ENCODE data around the gene CPD. TPM values are rescaled to one million over a fixed set of nuclear protein-coding genes. Genes with fewer than 3 reads are reported as not detected.

CPD gene
- total RNA-seq, 2 experiments from 2014 or later = 19.9 to 20.6 TPM

- Mint-ChIP-seq H3K36me3 (ENCODE audit: low read depth) (no peaks in the 10 kb centered on the region), H3K4me1 (peaks cover 55% of the 10 kb centered on the region), H3K4me3 (peak overlapping the region; percentile 75), H3K27me3 (peaks cover 2% of the 10 kb centered on the region), H3K9me3 (no peaks in the 10 kb centered on the region), H3K27ac (peak overlapping the region; percentile 80)
- ChIA-PET POLR2A (no interaction called here), CTCF (interaction anchor here (0.6 to 3.2 kb wide), 4 partner anchors 8 to 19 kb away, joined by 3 to 9 read pairs (median 4); no protein-coding TSS in a partner anchor)
- DNase-seq = peak; percentile 32
Observed at GRCh38 chr17:30379303-30379902, 676 bp downstream of the CPD start.

DNA sequence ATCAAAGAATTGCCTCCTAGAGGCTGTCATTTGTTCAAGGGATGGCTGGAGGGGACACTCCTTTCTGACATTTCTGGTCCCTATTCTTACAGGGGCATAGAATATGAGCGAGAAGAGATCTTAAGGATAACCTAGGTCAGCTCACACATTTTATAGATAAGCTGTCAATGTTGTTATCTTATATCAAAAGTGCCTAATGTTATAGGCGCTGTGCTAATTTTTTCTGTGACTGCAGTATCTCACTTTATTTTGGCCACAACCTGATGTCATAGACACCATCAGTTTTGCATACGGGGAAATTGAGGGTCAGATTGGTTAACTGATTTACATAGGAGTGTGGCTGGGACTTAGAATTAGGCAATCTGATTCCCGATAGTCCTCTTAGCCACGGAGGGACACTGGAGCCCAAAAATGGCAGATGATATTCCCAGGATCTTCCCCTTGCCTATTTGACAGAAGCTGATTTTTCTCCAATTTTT, 1.2 kb downstream of the CPD start:
- POLR2A ChIA-PET = no interaction called here
- H3K4me3 Mint-ChIP-seq = peak overlapping the region; percentile 75
- H3K27me3 Mint-ChIP-seq = no peaks in the 10 kb centered on the region
- no peaks in the 10 kb centered on the region for H3K9me3 Mint-ChIP-seq
- H3K36me3 Mint-ChIP-seq (ENCODE audit: low read depth) = no peaks in the 10 kb centered on the region
- H3K4me1 Mint-ChIP-seq = peaks cover 55% of the 10 kb centered on the region
- DNase-seq = no peak
- peak overlapping the region; percentile 80 for H3K27ac Mint-ChIP-seq
- CTCF ChIA-PET = interaction anchor here (1.3 to 3.2 kb wide), 7 partner anchors 8 to 44 kb away, joined by 3 to 9 read pairs (median 4); no protein-coding TSS in a partner anchor

GRCh38 chr17:30380643-30381339, 2.1 kb downstream of the CPD start:
- Mint-ChIP-seq H3K9me3 (no peaks in the 10 kb centered on the region), H3K27ac (no peak overlapping the region), H3K4me3 (peak overlapping the region; percentile 75), H3K27me3 (no peaks in the 10 kb centered on the region), H3K4me1 (peaks cover 55% of the 10 kb centered on the region), H3K36me3 (ENCODE audit: low read depth) (peaks cover 1% of the 10 kb centered on the region)
- CTCF ChIA-PET = interaction anchor here (0.8 to 1.6 kb wide), 8 partner anchors 9 to 256 kb away, joined by 3 to 4 read pairs (median 3); no protein-coding TSS in a partner anchor
- POLR2A ChIA-PET = interaction anchor here (0.6 kb wide), 1 partner anchor 21 kb away, joined by 3 read pairs; no protein-coding TSS in a partner anchor
- DNase-seq = no peak

DNA sequence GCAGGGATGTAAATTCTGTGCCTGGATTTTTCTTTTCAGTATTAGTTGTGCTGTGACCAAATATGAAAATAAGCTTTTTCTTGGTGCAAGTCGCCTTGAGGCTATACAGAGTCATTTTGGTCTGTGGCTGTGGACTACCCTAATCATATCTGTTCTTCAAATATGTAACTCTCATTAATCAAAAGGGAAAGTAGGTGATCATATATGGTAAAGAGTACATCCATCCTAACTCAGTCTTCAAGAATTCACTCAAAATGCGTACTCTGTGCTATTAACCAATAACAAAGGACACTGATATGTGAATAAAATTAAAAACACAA, 2.6 kb downstream of the CPD start:
- ChIA-PET CTCF (interaction anchor here (0.8 to 1.6 kb wide), 7 partner anchors 10 to 256 kb away, joined by 3 to 4 read pairs (median 3); no protein-coding TSS in a partner anchor), POLR2A (no interaction called here)
- DNase-seq = no peak
- Mint-ChIP-seq H3K9me3 (no peaks in the 10 kb centered on the region), H3K27me3 (no peaks in the 10 kb centered on the region), H3K36me3 (ENCODE audit: low read depth) (peaks cover 2% of the 10 kb centered on the region), H3K4me1 (peaks cover 55% of the 10 kb centered on the region), H3K4me3 (no peak overlapping the region), H3K27ac (no peak overlapping the region)

DNA sequence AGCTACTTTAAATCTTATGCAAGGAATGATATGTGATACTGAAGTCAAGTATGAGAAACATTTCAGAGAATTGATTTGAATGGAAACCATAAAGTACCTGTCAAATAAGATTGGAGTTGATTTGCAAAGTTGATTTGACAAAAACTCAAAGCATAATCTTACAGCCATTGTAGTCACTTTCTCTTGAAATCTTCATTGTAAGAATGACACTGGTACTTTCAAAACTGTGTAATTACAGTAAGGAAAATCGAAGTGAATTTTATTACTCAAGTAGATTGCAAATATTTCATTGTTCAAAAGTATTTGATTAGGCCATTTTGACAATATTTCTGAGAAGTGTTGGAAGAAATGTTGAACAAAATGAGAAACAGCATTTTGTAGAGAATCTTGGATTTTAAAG, 3.6 kb downstream of the CPD start:
- Mint-ChIP-seq H3K9me3 (no peaks in the 10 kb centered on the region), H3K27me3 (no peaks in the 10 kb centered on the region), H3K4me1 (peaks cover 46% of the 10 kb centered on the region), H3K4me3 (no peak overlapping the region), H3K27ac (no peak overlapping the region), H3K36me3 (ENCODE audit: low read depth) (peaks cover 8% of the 10 kb centered on the region)
- POLR2A ChIA-PET = no interaction called here
- DNase-seq = no peak
- CTCF ChIA-PET = no interaction called here

DNA sequence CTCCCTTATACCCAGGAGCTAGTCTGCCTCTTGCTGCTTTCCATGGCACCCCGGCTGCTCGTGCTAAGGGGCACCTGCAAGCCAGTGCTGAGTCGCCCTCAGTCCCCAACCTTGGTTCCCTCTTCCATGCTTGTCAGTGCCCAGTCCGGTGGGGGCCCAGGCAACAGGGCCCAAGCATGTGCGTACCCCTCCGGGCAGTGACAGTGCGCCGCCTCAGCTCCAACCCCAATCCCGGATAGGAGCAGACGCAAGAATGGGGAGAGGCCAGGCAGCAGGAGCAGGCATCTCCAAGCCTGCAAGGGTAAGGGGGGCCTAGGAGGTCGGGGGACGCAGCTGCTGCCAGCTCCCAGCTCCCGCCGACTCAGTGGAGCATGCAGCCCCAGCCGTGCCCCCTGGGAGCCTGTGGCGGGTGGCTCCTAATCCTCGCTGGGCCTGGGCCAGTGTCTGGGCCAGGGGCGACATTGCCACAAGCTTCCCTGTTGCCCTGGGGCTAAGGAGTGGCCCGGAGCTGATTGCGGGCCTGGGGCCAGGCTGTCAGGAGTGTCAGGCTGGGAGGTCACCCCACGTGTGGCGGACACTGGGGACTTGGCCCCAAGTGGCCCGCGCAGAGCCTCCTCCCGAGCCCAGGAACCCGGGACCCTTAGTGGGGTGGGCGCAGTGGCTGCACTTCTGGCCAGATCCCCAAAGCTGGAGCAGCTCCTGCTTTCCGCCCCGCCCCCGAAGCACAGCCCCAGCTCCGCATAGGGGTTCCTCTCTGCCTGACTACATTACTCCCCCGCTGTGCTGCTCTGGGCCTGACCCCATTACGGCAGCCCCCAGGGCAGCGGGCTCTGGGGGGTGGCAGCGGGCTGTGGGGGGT, 9.8 kb downstream of the CPD start:
- Mint-ChIP-seq H3K9me3 (no peaks in the 10 kb centered on the region), H3K4me3 (no peak overlapping the region), H3K27ac (no peak overlapping the region), H3K27me3 (no peaks in the 10 kb centered on the region), H3K4me1 (peaks cover 1% of the 10 kb centered on the region), H3K36me3 (ENCODE audit: low read depth) (peaks cover 20% of the 10 kb centered on the region)
- CTCF ChIA-PET = interaction anchor here (0.6 to 2.2 kb wide), 5 partner anchors 10 to 855 kb away, joined by 3 to 9 read pairs (median 3); partner anchors contain the start of gene CPD
- POLR2A ChIA-PET = no interaction called here
- DNase-seq = no peak

DNA sequence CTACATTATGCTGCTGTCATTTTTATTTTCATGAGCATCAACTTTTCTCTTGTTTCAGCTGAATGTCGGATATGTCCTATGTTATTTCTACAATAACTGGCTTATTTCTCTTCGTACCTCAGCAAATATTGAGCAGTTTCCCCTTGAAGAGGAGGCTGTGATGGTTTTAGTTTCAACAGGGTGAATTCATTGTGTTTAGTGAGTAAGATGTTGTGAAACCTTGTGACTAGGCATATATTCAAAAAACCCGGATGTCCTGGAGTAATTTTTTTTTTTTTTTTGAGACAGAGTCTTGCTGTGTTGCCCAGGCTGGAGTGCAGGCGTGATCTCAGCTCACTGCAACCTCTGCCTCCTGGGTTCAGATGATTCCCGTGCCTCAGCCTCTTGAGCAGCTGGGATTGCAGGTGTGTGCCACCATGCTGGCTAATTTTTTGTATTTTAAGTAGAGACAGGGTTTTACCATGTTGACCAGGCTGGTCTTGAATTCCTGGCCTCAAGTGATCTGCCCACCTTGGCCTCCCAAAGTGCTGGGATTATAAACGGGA, 11.1 kb downstream of the CPD start:
- ChIA-PET POLR2A (no interaction called here), CTCF (interaction anchor here (0.7 kb wide), 1 partner anchor 75 kb away, joined by 7 read pairs; no protein-coding TSS in a partner anchor)
- no peaks in the 10 kb centered on the region for H3K27me3 Mint-ChIP-seq
- H3K4me3 Mint-ChIP-seq = no peak overlapping the region
- peaks cover 20% of the 10 kb centered on the region for H3K36me3 Mint-ChIP-seq (ENCODE audit: low read depth)
- no peaks in the 10 kb centered on the region for H3K9me3 Mint-ChIP-seq
- DNase-seq = no peak
- no peak overlapping the region for H3K27ac Mint-ChIP-seq
- no peaks in the 10 kb centered on the region for H3K4me1 Mint-ChIP-seq

GRCh38 chr17:30391534-30391933, 12.8 kb downstream of the CPD start:
- POLR2A ChIA-PET = no interaction called here
- DNase-seq = no peak
- peaks cover 16% of the 10 kb centered on the region for H3K36me3 Mint-ChIP-seq (ENCODE audit: low read depth)
- no peaks in the 10 kb centered on the region for H3K27me3 Mint-ChIP-seq
- CTCF ChIA-PET = interaction anchor here (0.7 kb wide), 1 partner anchor 24 kb away, joined by 3 read pairs; no protein-coding TSS in a partner anchor
- H3K27ac Mint-ChIP-seq = no peak overlapping the region
- H3K4me3 Mint-ChIP-seq = no peak overlapping the region
- no peaks in the 10 kb centered on the region for H3K9me3 Mint-ChIP-seq
- no peaks in the 10 kb centered on the region for H3K4me1 Mint-ChIP-seq

DNA sequence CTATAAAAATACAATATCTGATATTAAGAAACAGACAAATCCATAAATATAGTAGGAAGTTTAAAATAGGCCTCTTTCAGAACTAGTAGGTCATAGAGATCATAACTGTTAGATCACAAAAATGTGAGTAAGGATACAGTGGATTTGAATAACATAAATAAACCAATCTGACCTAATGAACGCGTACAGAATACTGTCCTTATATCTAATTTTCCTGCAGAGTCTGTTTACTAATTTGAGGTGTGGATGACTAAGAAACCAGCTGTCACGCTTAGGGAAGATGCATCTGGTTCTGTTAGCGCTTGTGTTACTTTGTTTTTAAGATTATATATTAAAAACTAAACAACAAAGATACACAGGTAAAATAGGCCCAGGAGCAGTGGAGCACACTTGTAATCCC, 14.8 kb downstream of the CPD start:
- no peak overlapping the region for H3K4me3 Mint-ChIP-seq
- H3K27ac Mint-ChIP-seq = no peak overlapping the region
- no peak for DNase-seq
- H3K9me3 Mint-ChIP-seq = no peaks in the 10 kb centered on the region
- ChIA-PET POLR2A (no interaction called here), CTCF (interaction anchor here (0.6 to 1.1 kb wide), 2 partner anchors 16 to 623 kb away, joined by 3 read pairs; no protein-coding TSS in a partner anchor)
- H3K27me3 Mint-ChIP-seq = no peaks in the 10 kb centered on the region
- H3K4me1 Mint-ChIP-seq = no peaks in the 10 kb centered on the region
- peaks cover 7% of the 10 kb centered on the region for H3K36me3 Mint-ChIP-seq (ENCODE audit: low read depth)

DNA sequence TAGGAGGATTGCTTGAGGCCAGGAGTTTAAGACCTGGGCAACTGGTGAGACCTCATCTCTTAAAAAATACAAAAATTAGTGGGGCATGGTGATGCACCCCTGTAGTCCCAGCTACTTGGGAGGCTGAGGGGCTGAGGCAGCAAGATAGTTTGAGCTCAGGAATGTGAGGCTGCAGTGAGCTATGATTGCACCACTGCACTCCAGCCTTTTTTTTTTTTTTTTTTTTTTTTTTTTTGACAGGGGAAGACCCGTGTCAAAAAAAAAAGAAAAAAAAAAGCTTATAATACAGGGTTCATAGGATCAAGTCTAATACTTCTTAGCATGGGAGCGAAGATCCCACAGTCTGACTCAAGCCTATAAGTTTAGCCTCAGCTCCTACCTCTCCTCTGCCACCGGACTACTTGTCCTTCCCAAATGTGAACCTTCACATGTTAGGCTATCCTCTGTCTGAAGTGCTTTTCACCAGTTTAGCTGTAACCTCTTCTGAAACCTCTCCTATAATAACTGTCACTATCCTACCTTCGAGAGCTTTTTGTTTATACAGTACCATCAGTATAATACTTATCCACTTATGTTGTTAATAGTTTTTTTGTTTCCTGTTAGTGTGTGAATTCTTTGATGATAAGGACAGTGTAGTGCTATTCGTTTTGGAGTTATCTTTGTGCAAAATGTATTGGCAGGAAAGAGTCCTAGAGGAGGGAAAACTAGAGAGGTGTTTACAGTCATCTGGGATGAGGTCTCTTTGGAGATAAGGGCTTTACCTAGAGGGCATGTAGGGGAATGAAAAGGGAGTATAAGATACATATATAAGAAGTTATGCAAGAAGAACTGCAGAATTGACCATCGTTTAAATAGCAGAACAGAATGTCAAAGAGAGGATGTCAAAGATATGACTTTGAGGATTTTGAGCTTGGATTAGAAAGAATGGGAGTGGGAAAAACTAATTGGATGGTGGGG, 15.5 kb downstream of the CPD start:
- Mint-ChIP-seq H3K4me3 (no peak overlapping the region), H3K27me3 (no peaks in the 10 kb centered on the region), H3K36me3 (ENCODE audit: low read depth) (peaks cover 7% of the 10 kb centered on the region), H3K9me3 (no peaks in the 10 kb centered on the region), H3K4me1 (no peaks in the 10 kb centered on the region), H3K27ac (no peak overlapping the region)
- ChIA-PET POLR2A (no interaction called here), CTCF (interaction anchor here (0.6 to 1.1 kb wide), 2 partner anchors 16 to 622 kb away, joined by 3 read pairs; no protein-coding TSS in a partner anchor)
- DNase-seq = no peak

DNA sequence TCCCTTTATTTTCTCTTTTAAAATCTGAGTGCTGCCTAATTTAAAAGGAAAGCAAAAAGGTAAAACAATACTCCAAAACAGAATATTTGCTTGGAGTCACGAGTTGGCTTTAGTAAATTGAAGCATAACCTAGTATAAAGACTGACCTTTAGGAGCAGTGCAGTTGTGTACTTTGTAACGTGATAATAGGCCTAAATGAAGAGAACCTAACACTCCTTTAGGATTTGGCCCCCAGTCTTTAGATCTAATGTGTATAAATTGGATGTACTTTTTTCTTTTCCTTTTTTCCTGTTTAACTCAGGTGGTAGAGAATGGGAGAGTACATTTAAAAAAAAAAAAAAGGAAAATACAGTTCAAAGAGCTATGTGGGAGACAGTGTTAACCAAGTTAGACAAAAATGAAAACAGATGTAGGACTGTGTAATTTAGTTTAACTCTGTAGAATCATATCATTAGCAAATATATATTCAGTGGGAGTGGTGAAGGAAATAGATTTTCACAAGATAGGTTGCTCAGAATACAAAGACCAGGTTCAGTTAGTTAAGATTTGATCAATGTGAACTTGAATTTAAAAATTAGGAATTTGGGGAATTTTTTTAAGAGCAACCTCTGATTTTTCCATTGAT, 16.8 kb downstream of the CPD start:
- DNase-seq = no peak
- ChIA-PET CTCF (interaction anchor here (0.6 kb wide), 1 partner anchor 27 kb away, joined by 3 read pairs; no protein-coding TSS in a partner anchor), POLR2A (no interaction called here)
- Mint-ChIP-seq H3K36me3 (ENCODE audit: low read depth) (peaks cover 2% of the 10 kb centered on the region), H3K9me3 (no peaks in the 10 kb centered on the region), H3K27ac (no peak overlapping the region), H3K27me3 (no peaks in the 10 kb centered on the region), H3K4me3 (no peak overlapping the region), H3K4me1 (no peaks in the 10 kb centered on the region)
